ENCODE data around the gene PRRC2C. TPM values are rescaled to one million over a fixed set of nuclear protein-coding genes. Genes with fewer than 3 reads are reported as not detected.

The PRRC2C gene
- polyA plus RNA-seq, 1 donor from 2014 or later = 42.4 TPM

- Histone ChIP-seq H3K79me2 (replicated peaks; ENCODE audit: insufficient read depth, low read length) (peaks cover 100% of the 10 kb centered on the region), H3K27me3 (ENCODE audit: insufficient read depth, low read depth, low read length) (no peaks in the 10 kb centered on the region), H3K27ac (ENCODE audit: low read length) (no peak overlapping the region), H3K36me3 (ENCODE audit: insufficient read depth, low read length) (no peaks in the 10 kb centered on the region), H3K4me3 (ENCODE audit: low read length) (no peak overlapping the region), H3K9me3 (ENCODE audit: low read length) (no peaks in the 10 kb centered on the region), H3K9me2 (ENCODE audit: insufficient read depth, low read length) (no peaks in the 10 kb centered on the region), H3K9ac (ENCODE audit: low read length) (no peak overlapping the region), H3K4me2 (ENCODE audit: low read length) (no peak overlapping the region), H3F3A (ENCODE audit: insufficient read depth, low read length, poor library complexity, severe bottlenecking) (no peaks in the 10 kb centered on the region), H2AFZ (ENCODE audit: low read depth, low read length) (no peak overlapping the region), H4K20me1 (ENCODE audit: insufficient read depth) (peaks cover 24% of the 10 kb centered on the region)
- no peak for TF ChIP-seq EP300 (conservative IDR thresholded peaks at IDR 0.05; ENCODE audit: poor library complexity, severe bottlenecking)
- TF ChIP-seq MXI1 (conservative IDR thresholded peaks at IDR 0.05; ENCODE audit: poor library complexity, severe bottlenecking) = no peak
- TF ChIP-seq CTCF (IDR thresholded peaks at IDR 0.05; ENCODE audit: poor library complexity, severe bottlenecking) = no peak
- no peak for TF ChIP-seq REST (IDR thresholded peaks at IDR 0.05; ENCODE audit: borderline replicate concordance)
- TF ChIP-seq POLR2AphosphoS5 (IDR thresholded peaks at IDR 0.05) = no peak
Measured at GRCh38 chr1:171506525-171507304, 21.4 kb downstream of the PRRC2C start.

GRCh38 chr1:171507435-171507834 is 22.1 kb downstream of the PRRC2C start:
- Histone ChIP-seq H4K20me1 (ENCODE audit: insufficient read depth) (peaks cover 25% of the 10 kb centered on the region), H3K9ac (ENCODE audit: low read length) (no peak overlapping the region), H2AFZ (ENCODE audit: low read depth, low read length) (no peak overlapping the region), H3K4me2 (ENCODE audit: low read length) (no peak overlapping the region), H3K36me3 (ENCODE audit: insufficient read depth, low read length) (no peaks in the 10 kb centered on the region), H3K9me2 (ENCODE audit: insufficient read depth, low read length) (no peaks in the 10 kb centered on the region), H3K79me2 (replicated peaks; ENCODE audit: insufficient read depth, low read length) (peaks cover 100% of the 10 kb centered on the region), H3K9me3 (ENCODE audit: low read length) (no peaks in the 10 kb centered on the region), H3K27me3 (ENCODE audit: insufficient read depth, low read depth, low read length) (no peaks in the 10 kb centered on the region), H3K27ac (ENCODE audit: low read length) (no peak overlapping the region), H3F3A (ENCODE audit: insufficient read depth, low read length, poor library complexity, severe bottlenecking) (no peaks in the 10 kb centered on the region), H3K4me3 (ENCODE audit: low read length) (no peak overlapping the region)
- TF ChIP-seq TAF1 (IDR thresholded peaks at IDR 0.05; ENCODE audit: low read depth) (no peak), EP300 (conservative IDR thresholded peaks at IDR 0.05; ENCODE audit: poor library complexity, severe bottlenecking) (no peak), MXI1 (conservative IDR thresholded peaks at IDR 0.05; ENCODE audit: poor library complexity, severe bottlenecking) (no peak), EZH2 (IDR thresholded peaks at IDR 0.05; ENCODE audit: borderline replicate concordance, insufficient read depth, low read length, poor library complexity, severe bottlenecking) (no peak), REST (IDR thresholded peaks at IDR 0.05; ENCODE audit: borderline replicate concordance) (no peak), SMC3 (conservative IDR thresholded peaks at IDR 0.05; ENCODE audit: poor library complexity) (no peak), POLR2AphosphoS5 (IDR thresholded peaks at IDR 0.05) (no peak)
